Stimulated activated CD4-positive, alpha-beta T cell treated with anti-CD3 and anti-CD28 coated beads, Interleukin-1b, Interleukin-23, amount 100 ng/mL, for 48 hours (primary cell): ENCODE results near the gene TGFBRAP1.

ENCODE experiments used
- DNase-seq: peaks from one replicate; pipeline ENCODE4 v3.0.0-alpha.2; 2020

TGFBRAP1 gene

GRCh38 chr2:105329561-105330495, at the start of gene TGFBRAP1:
Gene TGFBRAP1, minus strand, starts transcription at chr2:105329735. Its CDS starts 21,434 bp downstream, at chr2:105308301.
- DNase-seq = peak; percentile 40

GRCh38 chr2:105378921-105379383, 49.4 kb upstream of the TGFBRAP1 start:
- DNase-seq = no peak

GRCh38 chr2:105378276-105378840, 48.8 kb upstream of the TGFBRAP1 start:
- no peak for DNase-seq

- DNase-seq = no peak
Observed at GRCh38 chr2:105377871-105378270, 48.3 kb upstream of the TGFBRAP1 start.

GRCh38 chr2:105376789-105377240, 47.3 kb upstream of the TGFBRAP1 start:
- DNase-seq = no peak

GRCh38 chr2:105376010-105376409, 46.5 kb upstream of the TGFBRAP1 start:
- no peak for DNase-seq

GRCh38 chr2:105375001-105375561, 45.5 kb upstream of the TGFBRAP1 start:
- DNase-seq = no peak

- DNase-seq = no peak
Observed at GRCh38 chr2:105373895-105374401, 44.4 kb upstream of the TGFBRAP1 start.

- DNase-seq = no peak
Observed at GRCh38 chr2:105373344-105373781, 43.8 kb upstream of the TGFBRAP1 start.

GRCh38 chr2:105371810-105372209, 42.3 kb upstream of the TGFBRAP1 start:
- DNase-seq = no peak

- no peak for DNase-seq
Observed at GRCh38 chr2:105371156-105371555, 41.6 kb upstream of the TGFBRAP1 start.

- peak; percentile 88 for DNase-seq
Observed at GRCh38 chr2:105369777-105370690, 40.5 kb upstream of the TGFBRAP1 start.

- no peak for DNase-seq
Observed at GRCh38 chr2:105368759-105369408, 39.3 kb upstream of the TGFBRAP1 start.

- DNase-seq = no peak
Observed at GRCh38 chr2:105365206-105365605, 35.7 kb upstream of the TGFBRAP1 start.

GRCh38 chr2:105364436-105365139, 35.1 kb upstream of the TGFBRAP1 start:
- DNase-seq = no peak

- no peak for DNase-seq
Observed at GRCh38 chr2:105362862-105363591, 33.5 kb upstream of the TGFBRAP1 start.

- peak; percentile 22 for DNase-seq
Observed at GRCh38 chr2:105361102-105361889, 31.8 kb upstream of the TGFBRAP1 start.

- no peak for DNase-seq
Observed at GRCh38 chr2:105358593-105358992, 29.1 kb upstream of the TGFBRAP1 start.

- no peak for DNase-seq
Observed at GRCh38 chr2:105357122-105357521, 27.6 kb upstream of the TGFBRAP1 start.
